Type B pancreatic cell (in vitro differentiated cells): Measurements from ENCODE around the gene CEACAM3. TPM values are rescaled to one million over a fixed set of nuclear protein-coding genes. Genes with fewer than 3 reads are reported as not detected.

Experiments
- DNase-seq: peaks from one replicate; pipeline ENCODE4 v3.0.0; 2021; ENCODE audit warnings: mixed read lengths; ENCODE audit not compliant: unreplicated experiment; ENCODE audit errors: extremely low spot score
- H3K27ac Mint-ChIP-seq: 2 replicates; pipeline ENCODE4 v1.8.0; 2021; ENCODE audit warnings: mild to moderate bottlenecking, mixed read lengths
- H3K27me3 Mint-ChIP-seq: 2 replicates; pipeline ENCODE4 v1.8.0; 2021; ENCODE audit warnings: mixed read lengths
- H3K36me3 Mint-ChIP-seq: 2 replicates; pipeline ENCODE4 v1.8.0; 2021; ENCODE audit warnings: mixed read lengths
- H3K4me1 Mint-ChIP-seq: one replicate; pipeline ENCODE4 v1.8.0; 2021; ENCODE audit warnings: mixed read lengths; ENCODE audit not compliant: unreplicated experiment
- H3K4me3 Mint-ChIP-seq: 2 replicates; pipeline ENCODE4 v1.8.0; 2021; ENCODE audit warnings: mild to moderate bottlenecking, mixed read lengths
- H3K9me3 Mint-ChIP-seq: 2 replicates; pipeline ENCODE4 v1.8.0; 2021; ENCODE audit warnings: mixed read lengths
- CTCF ChIP-seq: fragments of 200-600 bp; sonication (generic); conservative IDR thresholded peaks from 2 replicates; pipeline ENCODE4 v1.5.0; 2021; ENCODE audit warnings: antibody characterized with exemption, mild to moderate bottlenecking
- total RNA-seq: library from RNA; stranded (reverse); gene quantifications from 2 replicates; pipeline ENCODE4 v1.2.1, GENCODE V29; 2021; ENCODE audit warnings: low replicate concordance

CEACAM3 gene
- total RNA-seq, 1 donor from 2014 or later: not detected

GRCh38 chr19:41851456-41851855 lies 55.1 kb downstream of the CEACAM3 start:
- peaks cover 73% of the 10 kb centered on the region for H3K27me3 Mint-ChIP-seq

GRCh38 chr19:41853344-41853743 lies 57.0 kb downstream of the CEACAM3 start:
- no peak for TF ChIP-seq CTCF
- no peak overlapping the region for H3K27ac Mint-ChIP-seq
- H3K4me3 Mint-ChIP-seq: no peak overlapping the region
- peaks cover 80% of the 10 kb centered on the region for H3K27me3 Mint-ChIP-seq
- no peaks in the 10 kb centered on the region for H3K9me3 Mint-ChIP-seq
- DNase-seq: no peak
- no peaks in the 10 kb centered on the region for H3K4me1 Mint-ChIP-seq
- no peaks in the 10 kb centered on the region for H3K36me3 Mint-ChIP-seq

More at GRCh38 chr19:41851456-41851855, 55.1 kb downstream of the CEACAM3 start:
- H3K36me3 Mint-ChIP-seq: no peaks in the 10 kb centered on the region
- no peak overlapping the region for H3K27ac Mint-ChIP-seq
- DNase-seq: no peak
- TF ChIP-seq CTCF: no peak
- no peak overlapping the region for H3K4me3 Mint-ChIP-seq
- H3K9me3 Mint-ChIP-seq: no peaks in the 10 kb centered on the region
- H3K4me1 Mint-ChIP-seq: no peaks in the 10 kb centered on the region

GRCh38 chr19:41853768-41854167 lies 57.4 kb downstream of the CEACAM3 start:
- TF ChIP-seq CTCF: no peak
- Mint-ChIP-seq H3K4me1 (no peaks in the 10 kb centered on the region), H3K4me3 (no peak overlapping the region), H3K27me3 (peaks cover 77% of the 10 kb centered on the region), H3K36me3 (no peaks in the 10 kb centered on the region), H3K9me3 (no peaks in the 10 kb centered on the region), H3K27ac (no peak overlapping the region)
- DNase-seq: no peak

GRCh38 chr19:41859213-41859617 lies 62.8 kb downstream of the CEACAM3 start:
- H3K27ac Mint-ChIP-seq: peak overlapping the region; percentile 99
- H3K4me1 Mint-ChIP-seq: peaks cover 18% of the 10 kb centered on the region
- peaks cover 31% of the 10 kb centered on the region for H3K36me3 Mint-ChIP-seq
- H3K4me3 Mint-ChIP-seq: peak overlapping the region; percentile 94
- H3K27me3 Mint-ChIP-seq: peaks cover 26% of the 10 kb centered on the region
- DNase-seq: no peak
- no peak for TF ChIP-seq CTCF
- H3K9me3 Mint-ChIP-seq: no peaks in the 10 kb centered on the region

- Mint-ChIP-seq H3K9me3 (no peaks in the 10 kb centered on the region), H3K36me3 (peaks cover 36% of the 10 kb centered on the region), H3K27me3 (peaks cover 20% of the 10 kb centered on the region), H3K4me1 (peaks cover 24% of the 10 kb centered on the region), H3K27ac (peak within 1 kb of the TSS; percentile 99), H3K4me3 (peak within 1 kb of the TSS; percentile 95)
- DNase-seq: peak; percentile 99
- peak; percentile 81 for TF ChIP-seq CTCF
Measured at GRCh38 chr19:41859618-41860418, 63.4 kb downstream of the CEACAM3 start, which contains the start of gene RPS19. RPS19 (plus strand) TSS chr19:41860255; CDS start chr19:41860775, 520 bp downstream.
